ENCODE measurements around the gene NPAS4. TPM values are rescaled to one million over a fixed set of nuclear protein-coding genes. Genes with fewer than 3 reads are reported as not detected.
"Not testable (repeated sequence)": the region's sequence is repeated elsewhere in the genome, so short reads cannot be mapped to it uniquely, and the experiment has no call there.

NPAS4 gene
- total RNA-seq: 0.19 TPM
- not detected for polyA plus RNA-seq (ENCODE audit: insufficient read depth, low read depth, low replicate concordance)
- long read RNA-seq, donor 1: 0 reads
- long read RNA-seq, donor 2: 0 reads
- long read RNA-seq, donor 3: 0 reads
- long read RNA-seq, donor 4: 0 reads
- long read RNA-seq, donor 5: 0 reads
- long read RNA-seq, donor 6: 0 reads
- long read RNA-seq, donor 7: 0 reads
- long read RNA-seq, donor 8: 0 reads
- long read RNA-seq, donor 9: 0 reads
- long read RNA-seq, donor 10: 0 reads

GRCh38 chr11:66420671-66421476 is at the start of gene NPAS4:
Gene NPAS4, plus strand, starts transcription at chr11:66421035. Its CDS starts 145 bp downstream, at chr11:66421180.
- Histone ChIP-seq H3K27ac (ENCODE audit: low read depth in 2 of 2, low read length in 2 of 2) (no peak within 1 kb of the TSS), H3K36me3 (ENCODE audit: control insufficient read depth in 2 of 3, insufficient read depth in 3 of 3, low read length in 3 of 3) (no peaks in the 10 kb centered on the region), H3K4me1 (ENCODE audit: control insufficient read depth in 2 of 3, insufficient read depth in 2 of 3, low read depth in 1 of 3, low read length in 3 of 3) (peaks cover 0 to 4% (median 0%) of the 10 kb centered on the region in 3 donors), H3K9ac (ENCODE audit: low read length in 3 of 3) (no peak within 1 kb of the TSS), H3K4me3 (ENCODE audit: low read length in 3 of 3) (no peak within 1 kb of the TSS), H3K27me3 (ENCODE audit: control insufficient read depth, insufficient read depth, low read length) (peaks cover 8% of the 10 kb centered on the region), H3K9me3 (ENCODE audit: control insufficient read depth in 2 of 3, insufficient read depth in 1 of 3, low read length in 3 of 3) (no peaks in the 10 kb centered on the region)
- FAIRE-seq (no peak), DNase-seq (peak in 1 of 5 donors; percentile 63)
- intact Hi-C loops (cut with DNase I): no loop called here
- TF ChIP-seq CTCF (IDR thresholded peaks at IDR 0.05; ENCODE audit: borderline replicate concordance, extremely low read depth, insufficient read depth): no peak

GRCh38 chr11:66371627-66372415 is 49.0 kb upstream of the NPAS4 start, which contains the start of gene SLC29A2:
Gene SLC29A2, minus strand, starts transcription at chr11:66371760. Its CDS starts 169 bp downstream, at chr11:66371591.
- FAIRE-seq (no peak), DNase-seq (peak; percentile 93 to 96 (median 96))
- Histone ChIP-seq H3K9me3 (ENCODE audit: control insufficient read depth in 2 of 3, insufficient read depth in 1 of 3, low read length in 3 of 3) (no peaks in the 10 kb centered on the region), H3K27me3 (ENCODE audit: control insufficient read depth, insufficient read depth, low read length) (no peaks in the 10 kb centered on the region), H3K4me1 (ENCODE audit: control insufficient read depth in 2 of 3, insufficient read depth in 2 of 3, low read depth in 1 of 3, low read length in 3 of 3) (peaks cover 0 to 6% (median 0%) of the 10 kb centered on the region in 3 donors), H3K4me3 (ENCODE audit: low read length in 3 of 3) (peak within 1 kb of the TSS; percentile 56 to 64 (median 56)), H3K27ac (ENCODE audit: low read depth in 2 of 2, low read length in 2 of 2) (peak within 1 kb of the TSS; percentile 82 to 90), H3K9ac (ENCODE audit: low read length in 3 of 3) (peak within 1 kb of the TSS in 2 of 3 donors; percentile 29 to 66), H3K36me3 (ENCODE audit: control insufficient read depth in 2 of 3, insufficient read depth in 3 of 3, low read length in 3 of 3) (peaks cover 0 to 4% (median 0%) of the 10 kb centered on the region in 3 donors)
- no peak for TF ChIP-seq CTCF (IDR thresholded peaks at IDR 0.05; ENCODE audit: borderline replicate concordance, extremely low read depth, insufficient read depth)
- intact Hi-C loops (cut with DNase I): no loop called here

GRCh38 chr11:66373265-66373664 is 47.6 kb upstream of the NPAS4 start:
- intact Hi-C loops (cut with DNase I): no loop called here
- no peak overlapping the region for H3K4me3 ChIP-seq (ENCODE audit: low read length in 3 of 3)
- no peak overlapping the region for H3K9ac ChIP-seq (ENCODE audit: low read length in 3 of 3)
- no peak for TF ChIP-seq CTCF (IDR thresholded peaks at IDR 0.05; ENCODE audit: borderline replicate concordance, extremely low read depth, insufficient read depth)
- FAIRE-seq (no peak), DNase-seq (peak in 1 of 5 donors; percentile 33)
- H3K36me3 ChIP-seq (ENCODE audit: control insufficient read depth in 2 of 3, insufficient read depth in 3 of 3, low read length in 3 of 3): no peaks in the 10 kb centered on the region
- no peak overlapping the region for H3K27ac ChIP-seq (ENCODE audit: low read depth in 2 of 2, low read length in 2 of 2)
- peaks cover 0 to 6% (median 0%) of the 10 kb centered on the region in 3 donors for H3K4me1 ChIP-seq (ENCODE audit: control insufficient read depth in 2 of 3, insufficient read depth in 2 of 3, low read depth in 1 of 3, low read length in 3 of 3)
- no peaks in the 10 kb centered on the region for H3K27me3 ChIP-seq (ENCODE audit: control insufficient read depth, insufficient read depth, low read length)
- no peaks in the 10 kb centered on the region for H3K9me3 ChIP-seq (ENCODE audit: control insufficient read depth in 2 of 3, insufficient read depth in 1 of 3, low read length in 3 of 3)

- H3K9me3 ChIP-seq (ENCODE audit: control insufficient read depth in 2 of 3, insufficient read depth in 1 of 3, low read length in 3 of 3); intact Hi-C loops (cut with DNase I); H3K36me3 ChIP-seq (ENCODE audit: control insufficient read depth in 2 of 3, insufficient read depth in 3 of 3, low read length in 3 of 3); H3K9ac ChIP-seq (ENCODE audit: low read length in 3 of 3); H3K27me3 ChIP-seq (ENCODE audit: control insufficient read depth, insufficient read depth, low read length); H3K4me3 ChIP-seq (ENCODE audit: low read length in 3 of 3); FAIRE-seq; DNase-seq; H3K4me1 ChIP-seq (ENCODE audit: control insufficient read depth in 2 of 3, insufficient read depth in 2 of 3, low read depth in 1 of 3, low read length in 3 of 3); H3K27ac ChIP-seq (ENCODE audit: low read depth in 2 of 2, low read length in 2 of 2): not testable (repeated sequence)
Observed at GRCh38 chr11:66373690-66374287, 47.0 kb upstream of the NPAS4 start.

- H3K9ac ChIP-seq (ENCODE audit: low read length in 3 of 3); H3K4me1 ChIP-seq (ENCODE audit: control insufficient read depth in 2 of 3, insufficient read depth in 2 of 3, low read depth in 1 of 3, low read length in 3 of 3); FAIRE-seq; H3K27ac ChIP-seq (ENCODE audit: low read depth in 2 of 2, low read length in 2 of 2); H3K4me3 ChIP-seq (ENCODE audit: low read length in 3 of 3); H3K27me3 ChIP-seq (ENCODE audit: control insufficient read depth, insufficient read depth, low read length); intact Hi-C loops (cut with DNase I); H3K36me3 ChIP-seq (ENCODE audit: control insufficient read depth in 2 of 3, insufficient read depth in 3 of 3, low read length in 3 of 3); H3K9me3 ChIP-seq (ENCODE audit: control insufficient read depth in 2 of 3, insufficient read depth in 1 of 3, low read length in 3 of 3): not testable (repeated sequence)
- DNase-seq: peak in 2 of 5 donors; percentile 32 to 46
Observed at GRCh38 chr11:66380264-66380663, 40.6 kb upstream of the NPAS4 start.

All from kidney (tissue), 22 donors.